ENCODE results near the gene AGTRAP. TPM values are rescaled to one million over a fixed set of nuclear protein-coding genes. Genes with fewer than 3 reads are reported as not detected.

Gene AGTRAP
- total and polyA plus RNA-seq, 2 of the 8 experiments (the other 6 are each of a cell fraction or from before 2014, with no cell fraction given) = 69.7 to 192 TPM

GRCh38 chr1:11729498-11730428 lies 6.2 kb upstream of the AGTRAP start (continued):
- TF ChIP-seq CHD7 (IDR thresholded peaks at IDR 0.05; ENCODE audit: insufficient replicate concordance, low read length) (no peak), SIX5 (IDR thresholded peaks at IDR 0.05; ENCODE audit: low read depth, low read length) (no peak), MAFK (IDR thresholded peaks at IDR 0.05; ENCODE audit: low read depth, low read length) (no peak), POLR2AphosphoS5 (IDR thresholded peaks at IDR 0.05; ENCODE audit: low read depth, low read length) (no peak), BACH1 (IDR thresholded peaks at IDR 0.05; ENCODE audit: low read length) (no peak), HDAC2 (IDR thresholded peaks at IDR 0.05; ENCODE audit: borderline replicate concordance in 1 of 2, low read depth in 2 of 2, low read length in 2 of 2) (no peak)
- TF ChIP-seq, protein P1, sequence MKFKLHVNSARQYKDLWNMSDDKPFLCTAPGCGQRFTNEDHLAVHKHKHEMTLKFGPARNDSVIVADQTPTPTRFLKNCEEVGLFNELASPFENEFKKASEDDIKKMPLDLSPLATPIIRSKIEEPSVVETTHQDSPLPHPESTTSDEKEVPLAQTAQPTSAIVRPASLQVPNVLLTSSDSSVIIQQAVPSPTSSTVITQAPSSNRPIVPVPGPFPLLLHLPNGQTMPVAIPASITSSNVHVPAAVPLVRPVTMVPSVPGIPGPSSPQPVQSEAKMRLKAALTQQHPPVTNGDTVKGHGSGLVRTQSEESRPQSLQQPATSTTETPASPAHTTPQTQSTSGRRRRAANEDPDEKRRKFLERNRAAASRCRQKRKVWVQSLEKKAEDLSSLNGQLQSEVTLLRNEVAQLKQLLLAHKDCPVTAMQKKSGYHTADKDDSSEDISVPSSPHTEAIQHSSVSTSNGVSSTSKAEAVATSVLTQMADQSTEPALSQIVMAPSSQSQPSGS (IDR thresholded peaks at IDR 0.05; ENCODE audit: low read length) = no peak

Data from H1 (cell line).